ENCODE data around the gene ADRM1.

Gene ADRM1

DNA sequence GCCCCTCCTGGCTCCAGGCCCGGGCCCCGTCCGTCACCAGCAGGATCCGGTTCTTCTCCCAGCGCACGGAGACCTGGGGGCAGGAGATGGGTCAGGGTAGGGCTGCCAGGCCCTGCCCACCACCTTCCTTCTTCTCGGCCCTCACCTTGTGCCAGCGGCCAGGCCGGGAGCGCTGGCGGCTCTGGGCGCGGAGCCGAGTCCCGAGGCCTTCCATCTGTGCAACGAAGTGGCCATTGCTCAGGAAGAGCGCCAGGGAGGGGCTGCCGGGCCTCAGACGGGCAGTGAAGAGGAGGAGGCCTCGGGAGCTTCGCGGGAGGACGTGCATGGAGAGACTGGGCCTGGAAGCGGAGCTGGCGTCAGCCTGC is 7.9 kb downstream of the ADRM1 start:
- Mint-ChIP-seq H3K4me1 (peaks cover under 1% of the 10 kb centered on the region), H3K4me3 (no peak overlapping the region), H3K27me3 (no peaks in the 10 kb centered on the region), H3K27ac (no peak overlapping the region), H3K9me3 (no peaks in the 10 kb centered on the region)
- no peak for ATAC-seq
- no peak for DNase-seq

DNA sequence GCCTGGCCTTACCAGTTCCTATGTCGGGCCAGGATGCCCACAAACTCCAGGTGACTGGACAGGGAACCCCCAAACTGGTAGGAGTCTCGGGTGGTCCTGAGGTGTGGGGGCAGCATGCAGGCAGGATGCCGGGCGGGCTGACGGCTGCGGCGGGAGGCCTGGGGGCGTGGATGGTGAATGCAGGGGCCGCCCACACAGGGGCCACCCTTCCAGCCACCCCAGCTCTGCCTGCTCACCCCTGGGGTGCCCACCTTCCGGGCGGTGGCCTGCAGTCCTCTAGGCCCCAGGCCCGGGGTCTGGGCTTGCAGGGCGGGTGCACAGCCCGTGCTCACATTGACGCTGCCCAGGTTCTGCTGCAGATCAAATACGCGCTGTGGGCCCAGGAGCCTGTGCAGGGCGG is 8.4 kb downstream of the ADRM1 start:
- H3K4me1 Mint-ChIP-seq, result no peaks in the 10 kb centered on the region
- H3K27ac Mint-ChIP-seq, result no peak overlapping the region
- ATAC-seq, result peak; percentile 21
- H3K27me3 Mint-ChIP-seq, result no peaks in the 10 kb centered on the region
- no peaks in the 10 kb centered on the region for H3K9me3 Mint-ChIP-seq
- no peak overlapping the region for H3K4me3 Mint-ChIP-seq
- DNase-seq, result no peak

- Mint-ChIP-seq H3K27ac (no peak overlapping the region), H3K4me1 (peaks cover 6% of the 10 kb centered on the region), H3K4me3 (no peak overlapping the region), H3K27me3 (no peaks in the 10 kb centered on the region), H3K9me3 (no peaks in the 10 kb centered on the region)
- no peak for DNase-seq
- ATAC-seq, result no peak
Observed at GRCh38 chr20:62311832-62312661, 9.2 kb downstream of the ADRM1 start.

GRCh38 chr20:62312662-62312977 is 9.8 kb downstream of the ADRM1 start:
- no peaks in the 10 kb centered on the region for H3K27me3 Mint-ChIP-seq
- no peak overlapping the region for H3K27ac Mint-ChIP-seq
- no peaks in the 10 kb centered on the region for H3K9me3 Mint-ChIP-seq
- ATAC-seq (no peak), DNase-seq (no peak)
- no peak overlapping the region for H3K4me3 Mint-ChIP-seq
- H3K4me1 Mint-ChIP-seq, result peaks cover 6% of the 10 kb centered on the region

- no peaks in the 10 kb centered on the region for H3K9me3 Mint-ChIP-seq
- H3K4me1 Mint-ChIP-seq, result peaks cover 6% of the 10 kb centered on the region
- H3K27me3 Mint-ChIP-seq, result no peaks in the 10 kb centered on the region
- ATAC-seq, result no peak
- no peak overlapping the region for H3K27ac Mint-ChIP-seq
- H3K4me3 Mint-ChIP-seq, result no peak overlapping the region
- DNase-seq, result no peak
Observed at GRCh38 chr20:62313021-62313420, 10.2 kb downstream of the ADRM1 start.

GRCh38 chr20:62313460-62314338 is 10.9 kb downstream of the ADRM1 start:
- no peak for ATAC-seq
- Mint-ChIP-seq H3K27me3 (no peaks in the 10 kb centered on the region), H3K4me3 (no peak overlapping the region), H3K4me1 (peaks cover 6% of the 10 kb centered on the region), H3K27ac (peak overlapping the region in 1 of 2 donors; percentile 42), H3K9me3 (no peaks in the 10 kb centered on the region)
- no peak for DNase-seq

GRCh38 chr20:62314339-62314638 is 11.5 kb downstream of the ADRM1 start:
- ATAC-seq, result no peak
- H3K9me3 Mint-ChIP-seq, result no peaks in the 10 kb centered on the region
- no peak for DNase-seq
- H3K27ac Mint-ChIP-seq, result peak overlapping the region in 1 of 2 donors; percentile 42
- no peak overlapping the region for H3K4me3 Mint-ChIP-seq
- no peaks in the 10 kb centered on the region for H3K27me3 Mint-ChIP-seq
- peaks cover 6% of the 10 kb centered on the region for H3K4me1 Mint-ChIP-seq

GRCh38 chr20:62314711-62315302 is 12.0 kb downstream of the ADRM1 start:
- no peaks in the 10 kb centered on the region for H3K27me3 Mint-ChIP-seq
- H3K4me3 Mint-ChIP-seq, result no peak overlapping the region
- no peak overlapping the region for H3K27ac Mint-ChIP-seq
- peaks cover 6% of the 10 kb centered on the region for H3K4me1 Mint-ChIP-seq
- ATAC-seq (no peak), DNase-seq (no peak)
- no peaks in the 10 kb centered on the region for H3K9me3 Mint-ChIP-seq

DNA sequence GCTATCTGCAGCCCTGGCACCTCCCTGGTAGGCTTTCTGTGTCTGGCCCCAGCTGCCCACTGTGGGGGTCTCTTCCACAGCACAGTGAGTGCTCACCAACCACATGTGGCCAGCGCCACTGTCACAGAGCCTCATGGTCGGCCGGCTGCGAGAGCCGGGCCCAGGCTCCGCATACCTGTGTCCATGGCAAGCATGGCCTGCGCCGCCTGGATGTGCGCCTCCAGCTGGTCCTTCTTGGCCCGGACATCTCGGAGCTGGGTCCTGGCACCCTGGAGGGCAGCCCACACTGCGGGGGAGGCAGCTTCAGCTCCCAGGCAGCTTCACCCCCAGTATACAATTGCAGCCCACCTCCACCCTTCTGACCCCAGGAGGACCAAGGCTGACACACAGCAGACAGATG is 13.0 kb downstream of the ADRM1 start:
- Mint-ChIP-seq H3K9me3 (no peaks in the 10 kb centered on the region), H3K27me3 (no peaks in the 10 kb centered on the region), H3K4me3 (no peak overlapping the region), H3K27ac (no peak overlapping the region), H3K4me1 (peaks cover 6% of the 10 kb centered on the region)
- DNase-seq (no peak), ATAC-seq (no peak)

GRCh38 chr20:62316331-62317166 is 13.8 kb downstream of the ADRM1 start:
- H3K4me3 Mint-ChIP-seq, result no peak overlapping the region
- peaks cover 6% of the 10 kb centered on the region for H3K4me1 Mint-ChIP-seq
- H3K27me3 Mint-ChIP-seq, result no peaks in the 10 kb centered on the region
- DNase-seq (no peak), ATAC-seq (no peak)
- H3K9me3 Mint-ChIP-seq, result no peaks in the 10 kb centered on the region
- peak overlapping the region in 1 of 2 donors; percentile 24 for H3K27ac Mint-ChIP-seq

DNA sequence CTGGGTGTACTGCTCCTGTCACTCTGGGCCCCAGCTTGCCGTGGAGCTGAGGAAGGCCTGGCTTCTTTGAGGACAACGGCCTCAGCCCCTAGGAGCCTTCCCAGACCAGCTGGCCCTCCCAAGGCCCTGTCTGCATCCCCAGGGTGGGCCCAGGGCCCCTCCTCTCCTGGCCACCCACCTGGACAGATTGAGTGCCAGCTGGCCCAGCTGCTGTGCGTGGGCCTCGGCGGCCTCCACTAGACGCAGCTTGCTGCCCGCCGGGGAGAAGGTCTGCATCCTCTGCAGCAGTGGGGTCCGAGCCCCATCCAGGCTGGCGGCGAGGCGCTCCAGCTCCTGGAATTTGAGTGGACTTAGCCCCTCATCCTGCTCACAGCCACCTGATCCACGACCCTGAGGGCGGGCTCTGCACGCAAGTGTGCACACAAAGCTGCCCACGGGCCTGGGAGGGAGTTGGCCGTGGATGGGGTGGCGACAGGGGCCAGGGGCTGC is 14.4 kb downstream of the ADRM1 start:
- H3K4me1 Mint-ChIP-seq, result peaks cover 6% of the 10 kb centered on the region
- H3K27me3 Mint-ChIP-seq, result no peaks in the 10 kb centered on the region
- DNase-seq (no peak), ATAC-seq (no peak)
- no peaks in the 10 kb centered on the region for H3K9me3 Mint-ChIP-seq
- H3K27ac Mint-ChIP-seq, result no peak overlapping the region
- H3K4me3 Mint-ChIP-seq, result no peak overlapping the region

DNA sequence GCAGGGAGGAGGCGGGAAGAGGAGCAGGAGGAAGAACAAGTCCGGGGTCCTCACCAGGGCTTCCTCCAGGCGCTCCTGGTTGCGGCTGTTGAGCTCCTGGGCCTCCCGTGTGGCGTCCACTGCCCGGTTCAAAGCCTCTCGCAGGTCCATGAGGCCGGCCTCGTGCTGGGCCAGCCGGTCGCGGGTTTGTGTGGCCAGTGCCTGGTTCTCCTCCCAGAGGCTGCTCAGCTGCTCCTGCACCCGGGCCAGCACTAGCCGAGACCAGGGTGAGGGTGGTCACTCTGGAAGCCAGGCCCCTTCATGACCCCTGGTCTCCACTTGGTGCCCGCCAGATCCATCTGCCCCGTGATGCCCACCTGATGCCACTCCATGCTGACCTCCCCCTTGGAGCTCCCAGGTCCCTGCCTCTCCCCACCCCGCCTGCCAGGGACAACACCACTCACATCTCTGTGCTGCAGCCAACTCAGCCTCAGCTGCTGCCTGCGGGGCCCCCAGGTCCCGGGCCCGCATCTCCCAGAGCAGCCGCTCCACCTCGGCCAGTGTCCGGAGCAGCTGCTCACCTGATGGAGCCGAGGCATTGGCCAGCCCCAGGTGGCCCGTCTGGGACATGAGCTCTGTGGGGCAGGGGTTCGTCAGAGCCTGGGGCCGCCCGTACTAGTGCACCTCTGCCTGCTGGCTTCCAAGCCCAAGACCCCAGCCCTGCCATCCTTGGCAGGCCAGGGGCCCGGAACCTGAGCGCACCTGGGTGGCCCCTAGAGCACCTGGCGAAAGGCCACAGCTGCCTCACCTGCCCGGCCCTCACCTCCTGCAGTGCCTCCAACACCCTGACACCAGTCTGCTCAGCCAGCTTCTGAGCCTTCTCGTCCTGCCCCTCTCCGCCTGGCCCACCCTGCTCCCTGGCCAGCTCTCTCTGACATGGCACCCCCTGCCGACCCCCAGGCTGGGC is 15.9 kb downstream of the ADRM1 start:
- ATAC-seq (peak; percentile 45), DNase-seq (peak; percentile 32 to 57)
- Mint-ChIP-seq H3K9me3 (no peaks in the 10 kb centered on the region), H3K27me3 (no peaks in the 10 kb centered on the region), H3K4me3 (no peak overlapping the region), H3K27ac (peak overlapping the region in 1 of 2 donors; percentile 42), H3K4me1 (peaks cover 6% of the 10 kb centered on the region)

DNA sequence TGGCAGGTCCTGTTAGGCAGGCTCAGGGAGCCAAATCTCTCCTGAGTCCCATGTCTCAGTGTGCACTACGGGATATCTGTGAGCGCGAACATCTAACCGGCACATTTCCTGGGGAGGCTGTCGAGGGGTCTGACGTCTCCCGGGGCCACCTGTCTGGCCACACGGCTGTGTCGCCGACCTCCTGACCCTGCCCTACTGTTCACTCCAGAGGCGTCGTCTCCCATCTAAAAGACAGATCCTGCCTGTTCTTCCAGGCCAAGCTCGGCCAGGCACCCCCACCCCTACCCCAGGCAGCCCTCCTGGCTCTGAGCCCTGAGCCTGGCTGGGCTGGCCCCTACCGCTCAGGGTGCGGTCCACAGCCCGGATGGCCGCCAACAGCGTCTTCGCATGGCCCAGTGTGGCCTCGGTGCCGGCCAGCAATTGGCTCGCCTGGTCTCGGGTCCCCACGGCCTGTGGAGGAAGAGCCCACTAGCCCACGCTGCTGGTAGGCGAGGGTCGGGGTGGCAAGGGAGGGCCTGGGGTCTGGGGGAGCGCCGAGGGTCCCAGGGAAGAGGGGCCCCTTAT is 16.6 kb downstream of the ADRM1 start:
- ATAC-seq (no peak), DNase-seq (no peak)
- H3K9me3 Mint-ChIP-seq, result no peaks in the 10 kb centered on the region
- H3K27ac Mint-ChIP-seq, result no peak overlapping the region
- H3K27me3 Mint-ChIP-seq, result no peaks in the 10 kb centered on the region
- H3K4me3 Mint-ChIP-seq, result no peak overlapping the region
- peaks cover 6% of the 10 kb centered on the region for H3K4me1 Mint-ChIP-seq

- ATAC-seq, result no peak
- Mint-ChIP-seq H3K4me3 (no peak overlapping the region), H3K27me3 (no peaks in the 10 kb centered on the region), H3K9me3 (no peaks in the 10 kb centered on the region), H3K4me1 (peaks cover 6% of the 10 kb centered on the region), H3K27ac (no peak overlapping the region)
- DNase-seq, result no peak
Observed at GRCh38 chr20:62320581-62321354, 18.0 kb downstream of the ADRM1 start.

Measured in stimulated activated naive CD8-positive, alpha-beta T cell treated with anti-CD3 and anti-CD28 coated beads, Interleukin-15, amount 100 ng/mL, for 72 hours (primary cell).